ENCODE measurements around the gene RPS29.

- TF ChIP-seq PAX8 (CRISPR knock-in tag; IDR thresholded peaks at IDR 0.05; ENCODE audit: borderline replicate concordance) (no peak), REL (CRISPR knock-in tag; conservative IDR thresholded peaks at IDR 0.05) (no peak), SIN3A (IDR thresholded peaks at IDR 0.05; ENCODE audit: borderline replicate concordance, low read depth, low read length) (no peak), SETDB1 (CRISPR knock-in tag; IDR thresholded peaks at IDR 0.05; ENCODE audit: borderline replicate concordance) (no peak), ZBTB7A (CRISPR knock-in tag; IDR thresholded peaks at IDR 0.05) (no peak), NFYB (CRISPR knock-in tag; IDR thresholded peaks at IDR 0.05) (no peak), ZNF432 (CRISPR knock-in tag; IDR thresholded peaks at IDR 0.05; ENCODE audit: borderline replicate concordance) (no peak), RELA (CRISPR knock-in tag; IDR thresholded peaks at IDR 0.05) (no peak), HOMEZ (CRISPR knock-in tag; IDR thresholded peaks at IDR 0.05; ENCODE audit: low read depth) (no peak), TCF12 (IDR thresholded peaks at IDR 0.05) (no peak), TCF12 (CRISPR knock-in tag; IDR thresholded peaks at IDR 0.05) (no peak), ZNF512 (CRISPR knock-in tag; IDR thresholded peaks at IDR 0.05) (no peak), ZNF326 (CRISPR knock-in tag; IDR thresholded peaks at IDR 0.05; ENCODE audit: borderline replicate concordance) (no peak), POLR2AphosphoS5 (IDR thresholded peaks at IDR 0.05; ENCODE audit: low read depth, low read length) (no peak)
These were observed 19.5 kb downstream of the RPS29 start for GRCh38 chr14:49566714-49567113.
